ENCODE measurements around the gene EPB42. TPM values are rescaled to one million over a fixed set of nuclear protein-coding genes. Genes with fewer than 3 reads are reported as not detected.

Gene EPB42
- total RNA-seq, 1 experiment from 2014 or later = not detected

GRCh38 chr15:43249236-43249635, 28.4 kb upstream of the EPB42 start:
- no peak overlapping the region for H2AFZ ChIP-seq (ENCODE audit: low read depth, low read length, poor library complexity, severe bottlenecking)
- no peak overlapping the region for H3K27ac ChIP-seq (ENCODE audit: low read depth, low read length)
- H3K36me3 ChIP-seq (ENCODE audit: control insufficient read depth in 1 of 2, insufficient read depth in 2 of 2, low read length in 2 of 2) = no peaks in the 10 kb centered on the region
- TF ChIP-seq SIN3A (IDR thresholded peaks at IDR 0.05; ENCODE audit: low read depth) (no peak), YY1 (IDR thresholded peaks at IDR 0.05; ENCODE audit: extremely low read depth, insufficient replicate concordance, low read depth, low read length) (no peak), CTCF (IDR thresholded peaks at IDR 0.05 in 2 of 3, conservative IDR thresholded peaks at IDR 0.05 in 1 of 3; ENCODE audit: borderline replicate concordance in 1 of 3, insufficient read depth in 1 of 3, low read depth in 2 of 3, low read length in 2 of 3) (no peak), SP1 (IDR thresholded peaks at IDR 0.05; ENCODE audit: low read depth) (no peak), EZH2 (IDR thresholded peaks at IDR 0.05) (no peak), EZH2phosphoT487 (IDR thresholded peaks at IDR 0.05; ENCODE audit: borderline replicate concordance) (no peak), FOSL1 (IDR thresholded peaks at IDR 0.05; ENCODE audit: low read depth) (no peak), EGR1 (IDR thresholded peaks at IDR 0.05; ENCODE audit: low read depth) (no peak), RAD21 (IDR thresholded peaks at IDR 0.05; ENCODE audit: low read depth) (no peak), REST (IDR thresholded peaks at IDR 0.05; ENCODE audit: low read depth) (no peak), ZNF274 (IDR thresholded peaks at IDR 0.05; ENCODE audit: low read depth, low read length) (no peak), JUND (IDR thresholded peaks at IDR 0.05) (no peak), CEBPB (IDR thresholded peaks at IDR 0.05; ENCODE audit: low read depth) (no peak), ELF1 (IDR thresholded peaks at IDR 0.05; ENCODE audit: borderline replicate concordance, low read depth) (no peak), POLR2AphosphoS5 (IDR thresholded peaks at IDR 0.05; ENCODE audit: low read depth, low read length) (no peak), ATF3 (IDR thresholded peaks at IDR 0.05) (no peak), POLR2A (IDR thresholded peaks at IDR 0.05; ENCODE audit: borderline replicate concordance, extremely low read depth, insufficient read depth, insufficient read length) (no peak), SRF (IDR thresholded peaks at IDR 0.05; ENCODE audit: low read depth) (no peak)
- ATAC-seq (no peak), DNase-seq (ENCODE audit: low read depth, low spot score) (no peak)
- H3K4me3 ChIP-seq (replicated peaks in 1 of 2; ENCODE audit: low read depth in 1 of 2, low read length in 2 of 2) = no peak overlapping the region
- RAD21 ChIA-PET (ENCODE audit: low non-redundant PET in 1 of 2, low total read pairs in 2 of 2, uncharacterized antibody in 2 of 2, unreplicated experiment in 2 of 2) = no interaction called here
- H3K79me2 ChIP-seq (ENCODE audit: insufficient read depth, low read length) = no peaks in the 10 kb centered on the region
- no peaks in the 10 kb centered on the region for H3K9me3 ChIP-seq (ENCODE audit: control insufficient read depth in 1 of 2, insufficient read depth in 1 of 2, low read depth in 1 of 2, low read length in 2 of 2)
- POLR2A ChIA-PET = no interaction called here
- no peaks in the 10 kb centered on the region for H3K9me2 ChIP-seq (ENCODE audit: insufficient read depth)
- intact Hi-C loops (cut with micrococcal nuclease) = no loop called here
- CTCF ChIA-PET = interaction anchor here (1.9 kb wide), 1 partner anchor 24 kb away, joined by 5 read pairs; no protein-coding TSS in a partner anchor
- H3K4me1 ChIP-seq (ENCODE audit: control insufficient read depth in 1 of 2, insufficient read depth in 2 of 2, low read length in 2 of 2) = no peaks in the 10 kb centered on the region; a peak in 1 of 4 replicates
- H4K20me1 ChIP-seq (ENCODE audit: insufficient read depth) = no peaks in the 10 kb centered on the region
- no TSS peak for BruUV-seq (replicated peaks)
- no peaks in the 10 kb centered on the region for H3K27me3 ChIP-seq (ENCODE audit: insufficient read depth, low read length)
- no peak overlapping the region for H3K4me2 ChIP-seq (ENCODE audit: low read length)
- no peak overlapping the region for H3K9ac ChIP-seq (ENCODE audit: low read length)

All from HCT116 (cell line).